H1 (cell line): ENCODE results near the gene MYH9. TPM values are rescaled to one million over a fixed set of nuclear protein-coding genes. Genes with fewer than 3 reads are reported as not detected.

Experiments
- CTCF ChIA-PET: fragments of 300-600 bp; sonication (Branson Sonifier 250); formaldehyde crosslinking; loops from one replicate; lab custom pipeline; 2021; ENCODE audit not compliant: partially characterized antibody; lab: Charles Lee
- POLR2A ChIA-PET: fragments of 300-600 bp; sonication (Branson Sonifier 250); formaldehyde crosslinking; loops from one replicate; lab custom pipeline; 2021; ENCODE audit warnings: inconsistent platforms; ENCODE audit not compliant: partially characterized antibody; lab: Charles Lee
- DNase-seq, 2 experiments: peaks; one replicate each; pipeline versions ENCODE4 v3.0.0 to v3.0.0-alpha.2; 2010 to 2022; ENCODE audit warnings: low spot score in 2 of 2, low read depth in 1 of 2, mixed read lengths in 1 of 2
- FAIRE-seq: peaks from 2 replicates; lab custom pipeline; 2011; peaks lifted over from hg19 to GRCh38; lab: Jason Lieb, UNC
- H2AFZ ChIP-seq: 2 replicates; pipeline ENCODE4 v1.8.1; 2012; ENCODE audit warnings: low read length, inconsistent platforms
- H2AK5ac ChIP-seq: 2 replicates; pipeline ENCODE4 v1.6.1; 2013; ENCODE audit warnings: low read depth, low read length
- H2BK120ac ChIP-seq: replicated peaks from 2 replicates; pipeline ENCODE3; 2013; ENCODE audit warnings: low read depth, low read length, inconsistent platforms
- H2BK12ac ChIP-seq: 2 replicates; pipeline ENCODE4 v1.6.1; 2013; ENCODE audit warnings: low read depth, low read length
- H2BK15ac ChIP-seq: 2 replicates; pipeline ENCODE4 v1.6.1; 2013; ENCODE audit warnings: low read length
- H2BK20ac ChIP-seq: 2 replicates; pipeline ENCODE4 v1.6.1; 2013; ENCODE audit warnings: low read length
- H2BK5ac ChIP-seq: 2 replicates; pipeline ENCODE4 v1.6.1; 2013; ENCODE audit warnings: low read depth, low read length
- H3K14ac ChIP-seq: 2 replicates; pipeline ENCODE4 v1.6.1; 2013; ENCODE audit warnings: inconsistent platforms; ENCODE audit not compliant: insufficient read length
- H3K18ac ChIP-seq: 2 replicates; pipeline ENCODE4 v1.6.1; 2013; ENCODE audit warnings: low read length; ENCODE audit errors: extremely low read depth
- H3K23ac ChIP-seq: 2 replicates; pipeline ENCODE4 v1.6.1; 2013; ENCODE audit warnings: inconsistent platforms; ENCODE audit not compliant: insufficient read length
- H3K23me2 ChIP-seq: 2 replicates; pipeline ENCODE4 v1.6.1; 2013; ENCODE audit warnings: low read depth, low read length
- H3K27ac ChIP-seq: 2 replicates; pipeline ENCODE4 v1.6.1; 2011; ENCODE audit warnings: low read depth, low read length, inconsistent platforms
- H3K27me3 ChIP-seq, 4 experiments: replicated peaks in 1 of 4; 1 replicate in 1 of 4; 2 replicates in 3 of 4; pipeline versions ENCODE4 v1.6.1 to v1.8.1; 2011 to 2013; ENCODE audit warnings: low read length in 3 of 4, mild to moderate bottlenecking in 3 of 4, inconsistent platforms in 2 of 4, mixed read lengths in 2 of 4, moderate library complexity in 1 of 4; ENCODE audit not compliant: control insufficient read depth in 3 of 4, insufficient read depth in 3 of 4; ENCODE audit errors: extremely low read depth in 1 of 4
- H3K36me3 ChIP-seq, 4 experiments: 2 replicates each; pipeline versions ENCODE4 v1.6.1 to v1.8.1; 2011 to 2013; ENCODE audit warnings: mild to moderate bottlenecking in 4 of 4, low read length in 3 of 4, moderate library complexity in 2 of 4, control low read depth in 1 of 4, inconsistent platforms in 1 of 4; ENCODE audit not compliant: insufficient read depth in 4 of 4, control insufficient read depth in 2 of 4
- H3K4ac ChIP-seq: replicated peaks from 2 replicates; pipeline ENCODE3; 2013; ENCODE audit warnings: low read length, low read depth, mixed read lengths, inconsistent platforms; ENCODE audit not compliant: insufficient read length
- H3K4me1 ChIP-seq, 4 experiments: replicated peaks in 1 of 4; 1 replicate in 1 of 4; 2 replicates in 3 of 4; pipeline versions ENCODE4 v1.6.1 to v1.8.1; 2011 to 2013; ENCODE audit warnings: low read length in 3 of 4, inconsistent platforms in 2 of 4, mixed read lengths in 1 of 4; ENCODE audit not compliant: insufficient read depth in 4 of 4, control insufficient read depth in 3 of 4
- H3K4me2 ChIP-seq, 2 experiments: 2 replicates each; pipeline versions ENCODE4 v1.6.1 to v1.8.1; 2011 to 2013; ENCODE audit warnings: low read depth in 2 of 2, low read length in 2 of 2, control low read depth in 1 of 2, inconsistent platforms in 1 of 2, mild to moderate bottlenecking in 1 of 2; ENCODE audit not compliant: insufficient read depth in 1 of 2
- H3K4me3 ChIP-seq, 4 experiments: fragments of 200-600, 300-600 bp in 1 of 4; sonication (generic), shearing (Covaris generic), sonication (Bioruptor Twin) in 1 of 4; 2 replicates each; pipeline versions ENCODE4 v1.5.1 to v1.8.1; 2011 to 2016; ENCODE audit warnings: low read length in 4 of 4, low read depth in 3 of 4, control low read depth in 2 of 4, inconsistent platforms in 2 of 4, mild to moderate bottlenecking in 2 of 4, mixed read lengths in 1 of 4, moderate library complexity in 1 of 4; ENCODE audit not compliant: insufficient read depth in 2 of 4; ENCODE audit errors: extremely low read depth in 1 of 4
- H3K56ac ChIP-seq: replicated peaks from 2 replicates; pipeline ENCODE3; 2013; ENCODE audit warnings: low read depth, mild to moderate bottlenecking, mixed read lengths, low read length, inconsistent platforms; ENCODE audit not compliant: insufficient read length
- H3K79me1 ChIP-seq: 2 replicates; pipeline ENCODE4 v1.6.1; 2013; ENCODE audit warnings: low read depth, low read length, control low read depth
- H3K79me2 ChIP-seq, 2 experiments: 2 replicates each; pipeline versions ENCODE4 v1.6.1 to v1.8.1; 2012 to 2013; ENCODE audit warnings: low read length in 2 of 2, mild to moderate bottlenecking in 2 of 2, inconsistent platforms in 1 of 2; ENCODE audit not compliant: insufficient read depth in 2 of 2, control insufficient read depth in 1 of 2
- H3K9ac ChIP-seq, 4 experiments: replicated peaks in 1 of 4; 1 replicate in 1 of 4; 2 replicates in 3 of 4; pipeline versions ENCODE4 v1.6.1 to v1.8.1; 2011 to 2013; ENCODE audit warnings: low read depth in 3 of 4, low read length in 3 of 4, control low read depth in 2 of 4, mild to moderate bottlenecking in 2 of 4, moderate library complexity in 2 of 4, inconsistent platforms in 1 of 4; ENCODE audit errors: extremely low read depth in 1 of 4
- H3K9me3 ChIP-seq, 2 experiments: 2 replicates each; pipeline versions ENCODE4 v1.6.1 to v1.8.1; 2012 to 2013; ENCODE audit warnings: mild to moderate bottlenecking in 2 of 2, moderate library complexity in 2 of 2, control low read depth in 1 of 2, inconsistent platforms in 1 of 2, low read depth in 1 of 2, low read length in 1 of 2, mixed read lengths in 1 of 2; ENCODE audit not compliant: insufficient read depth in 2 of 2
- H4K20me1 ChIP-seq, 2 experiments: replicated peaks in 1 of 2; 2 replicates each; pipeline versions ENCODE3 to v1.8.1; 2011 to 2013; ENCODE audit warnings: inconsistent platforms in 2 of 2, low read length in 2 of 2, mild to moderate bottlenecking in 1 of 2; ENCODE audit not compliant: insufficient read depth in 2 of 2, control insufficient read depth in 1 of 2
- H4K5ac ChIP-seq: 2 replicates; pipeline ENCODE4 v1.6.1; 2013; ENCODE audit warnings: low read length, low read depth, mixed read lengths, inconsistent platforms; ENCODE audit not compliant: insufficient read length
- H4K8ac ChIP-seq: 2 replicates; pipeline ENCODE4 v1.8.0; 2013; ENCODE audit warnings: mild to moderate bottlenecking, moderate library complexity, low read length, inconsistent platforms; ENCODE audit not compliant: insufficient read depth; ENCODE audit errors: extremely low read depth
- H4K91ac ChIP-seq: replicated peaks from 2 replicates; pipeline ENCODE3; 2013; ENCODE audit warnings: low read length, mixed read lengths, inconsistent platforms; ENCODE audit not compliant: insufficient read length
- BACH1 ChIP-seq: IDR thresholded peaks from 2 replicates; pipeline ENCODE4 v1.6.1; 2012; ENCODE audit warnings: low read length, improper control_type of control experiment
- CHD1 ChIP-seq: IDR thresholded peaks from 2 replicates; pipeline ENCODE4 v1.6.1; 2012; ENCODE audit warnings: low read depth, low read length, improper control_type of control experiment
- FOSL1 ChIP-seq: IDR thresholded peaks from 2 replicates; pipeline ENCODE4 v1.6.1; 2011; ENCODE audit warnings: mild to moderate bottlenecking, low read depth, low read length, moderate library complexity; ENCODE audit not compliant: insufficient read depth
- GTF2F1 ChIP-seq: IDR thresholded peaks from 2 replicates; pipeline ENCODE4 v1.6.1; 2012; ENCODE audit warnings: low read depth, low read length, improper control_type of control experiment, borderline replicate concordance
- HDAC6 ChIP-seq: IDR thresholded peaks from one replicate; pipeline ENCODE4 v1.7.1; 2012; ENCODE audit warnings: low read depth, mild to moderate bottlenecking, inconsistent platforms, low read length, moderate library complexity
- KDM4A ChIP-seq: IDR thresholded peaks from one replicate; pipeline ENCODE4 v1.7.1; 2012; ENCODE audit warnings: low read depth, mild to moderate bottlenecking, moderate library complexity, low read length, inconsistent platforms; ENCODE audit not compliant: severe bottlenecking
- KDM5A ChIP-seq: fragments of 200-600 bp; IDR thresholded peaks from 2 replicates; pipeline ENCODE4 v1.7.1; 2012; ENCODE audit warnings: mild to moderate bottlenecking, low read length, inconsistent platforms, mixed read lengths
- NANOG ChIP-seq: IDR thresholded peaks from 2 replicates; pipeline ENCODE4 v1.6.1; 2011; ENCODE audit warnings: low read length, low read depth, mild to moderate bottlenecking, inconsistent platforms; ENCODE audit not compliant: insufficient read depth, poor library complexity, severe bottlenecking
- POLR2AphosphoS5 ChIP-seq: IDR thresholded peaks from 2 replicates; pipeline ENCODE4 v1.6.1; 2011; ENCODE audit warnings: low read depth, low read length
- SP2 ChIP-seq: IDR thresholded peaks from 2 replicates; pipeline ENCODE4 v1.6.1; 2012; ENCODE audit warnings: mild to moderate bottlenecking, low read length, inconsistent platforms
- SP4 ChIP-seq: IDR thresholded peaks from 2 replicates; pipeline ENCODE4 v1.6.1; 2012; ENCODE audit warnings: low read length, inconsistent platforms
- ZNF274 ChIP-seq: IDR thresholded peaks from 2 replicates; pipeline ENCODE4 v1.7.0; 2012; ENCODE audit warnings: low read length, borderline replicate concordance; ENCODE audit errors: extremely low read depth
- WGBS, 2 experiments: shearing (Covaris generic) in 1 of 2; methylation state at CpG; one replicate each; pipeline versions ENCODE4 v1.1.6 to v1.1.7; 2013 to 2015; ENCODE audit warnings: low lambda C conversion rate in 2 of 2, mixed read lengths in 2 of 2, inconsistent platforms in 1 of 2, low coverage in 1 of 2, missing lambda C conversion rate in 1 of 2; ENCODE audit not compliant: insufficient replicate concordance in 2 of 2, insufficient coverage in 1 of 2, insufficient read length in 1 of 2; ENCODE audit errors: extremely low coverage in 1 of 2, missing lambda C conversion rate in 1 of 2; 5-methylcytosine and 5-hydroxymethylcytosine counted together
- polyA plus RNA-seq, 7 experiments: library from polyadenylated mRNA; depleted of rRNA in 3 of 7; stranded (reverse) in 5 of 7; unstranded in 2 of 7; fragments of >200 nt in 5 of 7; fragments of 200-250 nt in 2 of 7; gene quantifications; 1 replicate in 5 of 7; 2 replicates in 1 of 7; 4 replicates in 1 of 7; pipeline versions ENCODE4 v1.2.1 to v1.2.3, GENCODE V29; 2011 to 2013; ENCODE audit warnings: missing spikeins in 2 of 7, mixed read lengths in 2 of 7
- total RNA-seq: library from RNA; stranded (reverse); fragmentation: NEBNext Ultra II Directional; extraction: Animal tissue kit (Norgen Biotek cat#: 25700); gene quantifications from 2 replicates; pipeline ENCODE4 v1.2.1, GENCODE V29; 2021
- TF ChIP-seq, protein P1 (sequence below): IDR thresholded peaks from 2 replicates; pipeline ENCODE4 v1.6.1; 2012; ENCODE audit warnings: inconsistent platforms

MYH9 gene
- total and polyA plus RNA-seq, 2 of the 8 experiments (the other 6 are each of a cell fraction or from before 2014, with no cell fraction given), result 24.9 to 322 TPM

DNA sequence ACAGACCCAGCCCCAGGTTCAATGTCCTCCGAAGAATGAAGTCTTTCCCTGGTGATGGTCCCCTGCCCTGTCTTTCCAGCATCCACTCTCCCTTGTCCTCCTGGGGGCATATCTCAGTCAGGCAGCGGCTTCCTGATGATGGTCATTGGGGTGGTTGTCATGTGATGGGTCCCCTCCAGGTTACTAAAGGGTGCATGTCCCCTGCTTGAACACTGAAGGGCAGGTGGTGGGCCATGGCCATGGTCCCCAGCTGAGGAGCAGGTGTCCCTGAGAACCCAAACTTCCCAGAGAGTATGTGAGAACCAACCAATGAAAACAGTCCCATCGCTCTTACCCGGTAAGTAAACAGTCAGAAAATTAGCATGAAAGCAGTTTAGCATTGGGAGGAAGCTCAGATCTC is 120.7 kb downstream of the MYH9 start:
- no peak overlapping the region for H3K4me2 ChIP-seq
- no peak overlapping the region for H2AK5ac ChIP-seq
- CTCF ChIA-PET, result interaction anchor here (0.6 to 1.4 kb wide), 3 partner anchors 11 to 86 kb away, joined by 3 to 6 read pairs (median 4); no protein-coding TSS in a partner anchor
- H3K4ac ChIP-seq, result no peak overlapping the region
- no peak overlapping the region for H2AFZ ChIP-seq
- no peak overlapping the region for H3K23ac ChIP-seq
- no peak overlapping the region for H2BK5ac ChIP-seq
- no peak overlapping the region for H4K5ac ChIP-seq
- H3K9ac ChIP-seq, result no peak overlapping the region; a peak in 1 of 7 replicates
- no peaks in the 10 kb centered on the region for H3K4me1 ChIP-seq
- no peaks in the 10 kb centered on the region for H3K23me2 ChIP-seq
- H3K79me2 ChIP-seq, result no peaks in the 10 kb centered on the region
- no peak overlapping the region for H2BK12ac ChIP-seq
- no peak overlapping the region for H2BK15ac ChIP-seq
- no peaks in the 10 kb centered on the region for H3K9me3 ChIP-seq
- DNase-seq (no peak), FAIRE-seq (no peak)
- H4K8ac ChIP-seq, result no peak overlapping the region
- 86% methylated on average over 4 of the region's 4 CpGs; no CpG with 5 or more reads in 1 of the 2 experiments for WGBS, 2 experiments
- no peak overlapping the region for H3K56ac ChIP-seq
- no peak overlapping the region for H3K27ac ChIP-seq
- H3K4me3 ChIP-seq, result no peak overlapping the region
- no peaks in the 10 kb centered on the region for H3K36me3 ChIP-seq
- no peaks in the 10 kb centered on the region for H3K79me1 ChIP-seq
- H3K18ac ChIP-seq, result no peak overlapping the region
- TF ChIP-seq, protein P1, sequence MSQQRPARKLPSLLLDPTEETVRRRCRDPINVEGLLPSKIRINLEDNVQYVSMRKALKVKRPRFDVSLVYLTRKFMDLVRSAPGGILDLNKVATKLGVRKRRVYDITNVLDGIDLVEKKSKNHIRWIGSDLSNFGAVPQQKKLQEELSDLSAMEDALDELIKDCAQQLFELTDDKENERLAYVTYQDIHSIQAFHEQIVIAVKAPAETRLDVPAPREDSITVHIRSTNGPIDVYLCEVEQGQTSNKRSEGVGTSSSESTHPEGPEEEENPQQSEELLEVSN, result no peak
- TF ChIP-seq SP2, result no peak
- TF ChIP-seq SP4, result no peak
- no peak for TF ChIP-seq GTF2F1
- TF ChIP-seq KDM4A, result no peak
- TF ChIP-seq ZNF274, result no peak
- TF ChIP-seq HDAC6, result no peak
- no peak for TF ChIP-seq FOSL1
- TF ChIP-seq KDM5A, result no peak
- TF ChIP-seq CHD1, result no peak
- no peak for TF ChIP-seq NANOG
- no peak for TF ChIP-seq BACH1
- TF ChIP-seq POLR2AphosphoS5, result no peak
- H4K20me1 ChIP-seq, result no peaks in the 10 kb centered on the region
- H3K27me3 ChIP-seq, result 0 out of 7 replicates have a peak, but pooled peaks cover 0 to 2% (median 0%) of the 10 kb centered on the region in 4 experiments
- H3K14ac ChIP-seq, result no peak overlapping the region
- H2BK120ac ChIP-seq, result no peak overlapping the region
- H4K91ac ChIP-seq, result no peak overlapping the region
- POLR2A ChIA-PET, result interaction anchor here (1.1 kb wide), 1 partner anchor 11 kb away, joined by 3 read pairs; no protein-coding TSS in a partner anchor
- H2BK20ac ChIP-seq, result no peak overlapping the region
